NB4 (cell line): ENCODE results near the gene ACTG1.
A peak's percentile ranks its signal among the peaks of the same experiment; 100 is the strongest.

Experiments used
- DNase-seq: peaks from one replicate; pipeline ENCODE4 v3.0.0; 2010; ENCODE audit warnings: low read depth
- H3K4me3 ChIP-seq: one replicate; pipeline ENCODE4 v1.5.1; 2011; ENCODE audit warnings: mild to moderate bottlenecking, low read depth, low read length, moderate library complexity
- CTCF ChIP-seq: IDR thresholded peaks from one replicate; pipeline ENCODE4 v1.5.1; 2012; ENCODE audit warnings: low read depth, low read length
- MYC ChIP-seq: IDR thresholded peaks from 2 replicates; pipeline ENCODE4 v1.6.1; 2011; ENCODE audit warnings: low read depth, low read length
- POLR2A ChIP-seq: IDR thresholded peaks from 2 replicates; pipeline ENCODE4 v1.6.1; 2011; ENCODE audit warnings: mild to moderate bottlenecking; ENCODE audit not compliant: insufficient read length; ENCODE audit errors: extremely low read depth
- TF ChIP-seq, protein P1 (sequence below): IDR thresholded peaks from 2 replicates; pipeline ENCODE4 v1.6.1; 2011; ENCODE audit warnings: low read depth, low read length

Gene ACTG1

GRCh38 chr17:81524039-81524864 is 11.7 kb upstream of the ACTG1 start:
- TF ChIP-seq POLR2A = no peak
- no peak for TF ChIP-seq MYC
- TF ChIP-seq, protein P1, sequence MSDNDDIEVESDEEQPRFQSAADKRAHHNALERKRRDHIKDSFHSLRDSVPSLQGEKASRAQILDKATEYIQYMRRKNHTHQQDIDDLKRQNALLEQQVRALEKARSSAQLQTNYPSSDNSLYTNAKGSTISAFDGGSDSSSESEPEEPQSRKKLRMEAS = no peak
- TF ChIP-seq CTCF = no peak

GRCh38 chr17:81523402-81524038 is 10.9 kb upstream of the ACTG1 start:
- TF ChIP-seq POLR2A (no peak), CTCF (no peak), MYC (no peak)
- TF ChIP-seq, protein P1 = no peak
- no peak for DNase-seq
- no peak overlapping the region for H3K4me3 ChIP-seq

More at GRCh38 chr17:81524039-81524864, 11.7 kb upstream of the ACTG1 start:
- H3K4me3 ChIP-seq = no peak overlapping the region
- no peak for DNase-seq

DNA sequence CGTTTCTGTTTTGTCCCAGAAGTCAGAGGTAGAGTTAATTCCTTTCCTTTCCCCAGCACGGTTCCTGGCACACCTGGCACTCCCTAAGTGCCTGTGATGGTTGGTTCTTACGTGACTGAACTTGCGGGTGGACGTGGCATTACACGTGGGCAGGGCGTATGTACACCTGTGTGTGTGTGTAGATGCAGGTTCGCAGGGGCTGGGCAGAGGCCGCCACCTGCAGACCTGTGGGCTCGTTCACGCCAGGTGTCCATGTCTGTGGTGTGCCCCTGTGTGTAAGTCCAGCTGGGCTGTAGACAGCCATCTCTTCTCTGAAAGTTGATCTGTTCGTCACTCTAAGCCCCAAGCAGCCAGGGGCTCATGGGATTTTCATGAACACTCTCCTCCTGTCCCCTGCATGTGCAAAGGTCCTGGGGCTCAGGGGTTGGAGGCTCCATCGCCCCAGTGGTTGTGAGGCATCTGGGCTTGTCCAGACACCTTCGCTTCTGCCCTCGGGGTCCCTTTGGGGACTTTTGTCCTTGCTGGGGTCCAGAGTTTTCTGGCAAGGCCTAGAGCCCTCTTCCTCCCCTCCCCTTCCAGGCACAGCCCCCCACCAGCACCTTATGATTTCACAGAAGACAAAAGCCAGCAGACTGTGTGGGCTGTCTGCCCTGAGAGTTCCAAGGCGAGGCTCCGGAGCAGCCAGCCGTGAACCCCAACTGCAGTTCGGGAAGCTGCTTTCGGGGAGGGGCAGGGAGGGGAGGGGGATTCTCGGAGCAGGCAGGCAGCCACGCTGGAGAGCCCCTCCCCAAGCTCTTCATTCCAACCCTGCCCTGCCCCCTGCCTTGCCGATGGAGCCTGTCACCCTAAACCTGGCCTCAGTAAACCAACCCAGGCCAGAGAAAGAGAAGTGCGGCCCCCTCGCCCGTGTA is 10.1 kb upstream of the ACTG1 start:
- TF ChIP-seq, protein P1 = no peak
- TF ChIP-seq MYC = no peak
- peak; percentile 45 for TF ChIP-seq CTCF
- no peak overlapping the region for H3K4me3 ChIP-seq
- peak; percentile 57 for DNase-seq

GRCh38 chr17:81520021-81520901 is 7.7 kb upstream of the ACTG1 start:
- TF ChIP-seq, protein P1 = no peak
- no peak for TF ChIP-seq POLR2A
- no peak overlapping the region for H3K4me3 ChIP-seq
- DNase-seq = no peak

DNA sequence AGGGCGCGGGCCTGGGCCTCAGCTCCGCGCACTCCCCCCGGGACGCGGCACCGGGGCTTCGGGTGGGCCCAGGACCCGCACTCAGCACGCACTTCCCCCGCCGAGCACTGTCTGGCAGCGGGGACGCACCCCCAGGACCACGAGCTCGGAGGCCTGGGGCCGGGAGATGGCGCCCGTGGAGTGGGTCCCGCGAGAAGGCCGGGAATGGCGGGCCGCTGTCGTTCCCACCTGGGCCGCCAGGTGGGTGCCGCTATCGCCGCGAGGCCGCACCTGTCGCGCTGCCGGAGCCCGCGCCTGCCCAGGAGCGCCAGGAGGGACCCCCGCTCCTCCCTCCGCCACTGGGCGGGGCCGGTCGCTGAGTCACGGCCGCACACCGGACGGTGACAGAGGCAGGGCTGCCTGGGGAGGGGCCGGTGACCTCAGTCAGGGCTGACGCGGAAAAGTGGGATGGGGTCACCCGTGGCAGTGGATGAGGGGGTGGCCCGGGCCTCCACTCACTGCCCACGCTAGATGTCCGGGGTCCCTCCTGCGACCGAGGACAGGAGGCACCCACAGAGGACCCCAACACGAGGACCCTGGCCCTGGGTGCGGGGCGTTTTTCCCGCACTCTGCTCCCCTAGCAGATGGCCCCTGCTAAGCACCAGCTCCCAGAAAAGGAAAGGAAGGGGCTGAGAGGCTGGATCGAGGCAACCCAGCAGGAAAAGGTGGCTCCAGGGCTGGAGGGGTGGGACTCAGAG is 6.9 kb upstream of the ACTG1 start:
- TF ChIP-seq CTCF (no peak), POLR2A (no peak), MYC (no peak)
- TF ChIP-seq, protein P1 = no peak
- no peak overlapping the region for H3K4me3 ChIP-seq
- DNase-seq = no peak
